IMR-90 (cell line): ENCODE data around the gene DLL1. TPM values are rescaled to one million over a fixed set of nuclear protein-coding genes. Genes with fewer than 3 reads are reported as not detected.

Source experiments
- ATAC-seq: fragments of 200-7000 bp; cut with Tn5 transposase; 2 replicates; pipeline ENCODE4 v1.9.1; 2020; ENCODE audit warnings: low read depth, mild to moderate bottlenecking, moderate library complexity
- BruUV-seq: library from RNA; stranded (reverse); fragments of 400-500 nt; replicated peaks from 2 replicates; lab custom pipeline; 2021; lab: Mats Ljungman, UMichigan
- CTCF ChIA-PET: fragments of 300-600 bp; formaldehyde crosslinking; extraction: SDS; loops from one replicate; lab custom pipeline; 2021; ENCODE audit warnings: antibody characterized with exemption; lab: Yijun Ruan, JAX
- POLR2A ChIA-PET: fragments of 300-600 bp; sonication (Branson Sonifier 250); formaldehyde crosslinking; loops from one replicate; lab custom pipeline; 2022; ENCODE audit warnings: antibody characterized with exemption; ENCODE audit not compliant: unreplicated experiment; lab: Charles Lee
- DNase-seq: peaks from one replicate; pipeline ENCODE4 v3.0.0; 2013
- H2AFZ ChIP-seq: replicated peaks from 2 replicates; pipeline ENCODE3; 2013; ENCODE audit warnings: low read length, mild to moderate bottlenecking; ENCODE audit not compliant: poor library complexity
- H2AK5ac ChIP-seq: 2 replicates; pipeline ENCODE4 v1.6.1; 2013; ENCODE audit warnings: low read depth, low read length, inconsistent platforms
- H2AK9ac ChIP-seq: replicated peaks from 2 replicates; pipeline ENCODE3; 2013; ENCODE audit warnings: mild to moderate bottlenecking, low read depth, low read length, moderate library complexity; ENCODE audit not compliant: poor library complexity
- H2BK120ac ChIP-seq: 2 replicates; pipeline ENCODE4 v1.6.1; 2013; ENCODE audit warnings: low read depth, low read length, inconsistent platforms
- H2BK15ac ChIP-seq: 3 replicates; pipeline ENCODE4 v1.6.1; 2013; ENCODE audit warnings: low read depth, low read length, inconsistent platforms
- H2BK20ac ChIP-seq: 2 replicates; pipeline ENCODE4 v1.6.1; 2013; ENCODE audit warnings: low read depth, mild to moderate bottlenecking, inconsistent platforms, low read length, moderate library complexity
- H2BK5ac ChIP-seq: 2 replicates; pipeline ENCODE4 v1.6.1; 2013; ENCODE audit warnings: mild to moderate bottlenecking, low read depth, low read length, inconsistent platforms; ENCODE audit not compliant: poor library complexity, severe bottlenecking
- H3K14ac ChIP-seq: replicated peaks from 2 replicates; pipeline ENCODE4 v1.6.1; 2013; ENCODE audit warnings: low read depth, low read length, inconsistent platforms
- H3K18ac ChIP-seq: 2 replicates; pipeline ENCODE4 v1.6.1; 2013; ENCODE audit warnings: low read depth, low read length, control low read depth
- H3K23ac ChIP-seq: 2 replicates; pipeline ENCODE4 v1.6.1; 2013; ENCODE audit warnings: low read depth, low read length, inconsistent platforms
- H3K27ac ChIP-seq: 2 replicates; pipeline ENCODE4 v1.5.1; 2013; ENCODE audit warnings: mild to moderate bottlenecking, control low read depth, low read length; ENCODE audit not compliant: insufficient read depth
- H3K27me3 ChIP-seq: 2 replicates; pipeline ENCODE4 v1.6.1; 2013; ENCODE audit warnings: low read length; ENCODE audit not compliant: control insufficient read depth, insufficient read depth
- H3K36me3 ChIP-seq: 2 replicates; pipeline ENCODE4 v1.6.1; 2013; ENCODE audit warnings: low read length, mixed read lengths; ENCODE audit not compliant: control insufficient read depth, insufficient read depth
- H3K4ac ChIP-seq: 2 replicates; pipeline ENCODE4 v1.6.1; 2013; ENCODE audit warnings: low read depth, low read length, inconsistent platforms
- H3K4me1 ChIP-seq: 2 replicates; pipeline ENCODE4 v1.6.1; 2013; ENCODE audit warnings: low read length, mixed read lengths; ENCODE audit not compliant: control insufficient read depth, insufficient read depth
- H3K4me2 ChIP-seq: 2 replicates; pipeline ENCODE4 v1.6.1; 2013; ENCODE audit warnings: low read depth, mild to moderate bottlenecking, control low read depth, low read length, moderate library complexity
- H3K4me3 ChIP-seq: 2 replicates; pipeline ENCODE4 v1.5.1; 2013; ENCODE audit warnings: low read depth, mild to moderate bottlenecking, control low read depth, low read length, moderate library complexity; ENCODE audit not compliant: insufficient read depth
- H3K56ac ChIP-seq: 2 replicates; pipeline ENCODE4 v1.6.1; 2013; ENCODE audit warnings: low read length, inconsistent platforms; ENCODE audit not compliant: insufficient read depth; ENCODE audit errors: extremely low read depth
- H3K79me1 ChIP-seq, 2 experiments: 2 replicates each; pipeline ENCODE4 v1.6.1; 2013; ENCODE audit warnings: low read length in 2 of 2, inconsistent platforms in 1 of 2, low read depth in 1 of 2
- H3K9ac ChIP-seq: 2 replicates; pipeline ENCODE4 v1.6.1; 2013; ENCODE audit warnings: low read depth, low read length, control low read depth
- H3K9me1 ChIP-seq: 2 replicates; pipeline ENCODE4 v1.6.1; 2013; ENCODE audit warnings: low read length, inconsistent platforms; ENCODE audit not compliant: insufficient read depth
- H3K9me3 ChIP-seq: 2 replicates; pipeline ENCODE4 v1.6.1; 2013; ENCODE audit warnings: low read length; ENCODE audit not compliant: control insufficient read depth, insufficient read depth
- H4K20me1 ChIP-seq: 2 replicates; pipeline ENCODE4 v1.6.1; 2013; ENCODE audit warnings: low read length, inconsistent platforms; ENCODE audit not compliant: insufficient read depth
- H4K5ac ChIP-seq: 2 replicates; pipeline ENCODE4 v1.6.1; 2013; ENCODE audit warnings: mild to moderate bottlenecking, low read depth, low read length, control low read depth
- H4K8ac ChIP-seq, 2 experiments: 2 replicates each; pipeline ENCODE4 v1.6.1; 2013; ENCODE audit warnings: low read depth in 2 of 2, low read length in 2 of 2, control low read depth in 1 of 2, inconsistent platforms in 1 of 2
- H4K91ac ChIP-seq: 2 replicates; pipeline ENCODE4 v1.6.1; 2013; ENCODE audit warnings: low read depth, low read length, inconsistent platforms; ENCODE audit not compliant: insufficient read depth
- BHLHE40 ChIP-seq: fragments of 150-350 bp; IDR thresholded peaks from 2 replicates; pipeline ENCODE4 v1.6.1; 2016; ENCODE audit warnings: mild to moderate bottlenecking, low read depth, low read length
- CEBPB ChIP-seq: IDR thresholded peaks from 2 replicates; pipeline ENCODE4 v1.6.1; 2012; ENCODE audit warnings: low read depth, low read length, improper control_type of control experiment
- CHD1 ChIP-seq: IDR thresholded peaks from 2 replicates; pipeline ENCODE4 v1.6.1; 2012; ENCODE audit warnings: low read depth, low read length, improper control_type of control experiment
- FOS ChIP-seq: fragments of 150-350 bp; IDR thresholded peaks from 2 replicates; pipeline ENCODE4 v1.6.1; 2016; ENCODE audit warnings: low read depth, low read length
- MAFK ChIP-seq: IDR thresholded peaks from 2 replicates; pipeline ENCODE4 v1.6.1; 2012; ENCODE audit warnings: low read depth, low read length, improper control_type of control experiment
- MAZ ChIP-seq: IDR thresholded peaks from 2 replicates; pipeline ENCODE4 v1.6.1; 2012; ENCODE audit warnings: low read depth, mild to moderate bottlenecking, low read length, improper control_type of control experiment, moderate library complexity, borderline replicate concordance
- MXI1 ChIP-seq: IDR thresholded peaks from 2 replicates; pipeline ENCODE4 v1.6.1; 2012; ENCODE audit warnings: low read depth, mild to moderate bottlenecking, low read length, moderate library complexity, borderline replicate concordance
- NFE2L2 ChIP-seq: fragments of 150-350 bp; IDR thresholded peaks from 2 replicates; pipeline ENCODE4 v1.6.1; 2016; ENCODE audit warnings: low read depth, mild to moderate bottlenecking, low read length
- POLR2A ChIP-seq: IDR thresholded peaks from 2 replicates; pipeline ENCODE4 v1.6.1; 2012; ENCODE audit warnings: mild to moderate bottlenecking, low read depth, low read length
- RAD21 ChIP-seq: IDR thresholded peaks from 2 replicates; pipeline ENCODE4 v1.6.1; 2012; ENCODE audit warnings: low read length, improper control_type of control experiment
- RCOR1 ChIP-seq: IDR thresholded peaks from 2 replicates; pipeline ENCODE4 v1.6.1; 2012; ENCODE audit warnings: mild to moderate bottlenecking, low read length, improper control_type of control experiment; ENCODE audit not compliant: insufficient replicate concordance
- RFX5 ChIP-seq: IDR thresholded peaks from 2 replicates; pipeline ENCODE4 v1.8.0; 2012; ENCODE audit warnings: low read depth, mild to moderate bottlenecking, low read length, moderate library complexity
- SMC3 ChIP-seq: fragments of 150-350 bp; IDR thresholded peaks from 2 replicates; pipeline ENCODE4 v1.6.1; 2016; ENCODE audit warnings: low read depth, mild to moderate bottlenecking, antibody characterized with exemption, low read length, moderate library complexity
- WGBS, 2 experiments: methylation state at CpG; one replicate each; pipeline versions ENCODE4 v1.1.5 to v1.1.7; 2013; ENCODE audit warnings: missing lambda C conversion rate in 2 of 2; ENCODE audit not compliant: insufficient read length in 1 of 2; ENCODE audit errors: extremely low coverage in 2 of 2; 5-methylcytosine and 5-hydroxymethylcytosine counted together
- dilution Hi-C: fragments of 300-500 bp; cut with HindIII; formaldehyde crosslinking; loops from one replicate; pipeline ENCODE4 v1.14.3; 2018; ENCODE audit warnings: low sequenced_read_pairs; ENCODE audit not compliant: unreplicated experiment
- in situ Hi-C: fragments of 300-500 bp; cut with MboI; formaldehyde crosslinking; loops from 3 replicates; pipeline ENCODE4 v1.14.3; 2019; ENCODE audit warnings: low sequenced_read_pairs, inconsistent platforms, mixed read lengths
- intact Hi-C: fragments of 100-400 bp; cut with micrococcal nuclease; formaldehyde crosslinking; loops from 2 replicates; pipeline ENCODE4 v1.10.0; 2022
- polyA plus RNA-seq, 3 experiments: library from polyadenylated mRNA; depleted of rRNA; stranded (reverse); fragments of >200 nt; gene quantifications; 2 replicates each; pipeline ENCODE4 v1.2.3, GENCODE V29; 2012; ENCODE audit warnings: low replicate concordance in 1 of 3
- total RNA-seq: library from RNA; depleted of rRNA; stranded (reverse); fragments of >200 nt; gene quantifications from 2 replicates; pipeline ENCODE4 v1.2.3, GENCODE V29; 2012
- TF ChIP-seq, protein P1 (sequence below): fragments of 150-350 bp; IDR thresholded peaks from 2 replicates; pipeline ENCODE4 v1.6.1; 2017; ENCODE audit warnings: mild to moderate bottlenecking, antibody characterized with exemption, low read length, low read depth
- TF ChIP-seq, protein P2 (sequence below): fragments of 150-350 bp; IDR thresholded peaks from 2 replicates; pipeline ENCODE4 v1.6.1; 2016; ENCODE audit warnings: low read depth, mild to moderate bottlenecking, low read length, moderate library complexity, borderline replicate concordance
- TF ChIP-seq, protein P3 (sequence below): conservative IDR thresholded peaks from 2 replicates; pipeline ENCODE4 v1.5.1; 2012; ENCODE audit warnings: mild to moderate bottlenecking, low read depth, low read length, improper control_type of control experiment

DLL1 gene
- total and polyA plus RNA-seq, 2 of the 4 experiments (the other 2 are of a cell fraction), result under 0.01 to 0.31 TPM

DNA sequence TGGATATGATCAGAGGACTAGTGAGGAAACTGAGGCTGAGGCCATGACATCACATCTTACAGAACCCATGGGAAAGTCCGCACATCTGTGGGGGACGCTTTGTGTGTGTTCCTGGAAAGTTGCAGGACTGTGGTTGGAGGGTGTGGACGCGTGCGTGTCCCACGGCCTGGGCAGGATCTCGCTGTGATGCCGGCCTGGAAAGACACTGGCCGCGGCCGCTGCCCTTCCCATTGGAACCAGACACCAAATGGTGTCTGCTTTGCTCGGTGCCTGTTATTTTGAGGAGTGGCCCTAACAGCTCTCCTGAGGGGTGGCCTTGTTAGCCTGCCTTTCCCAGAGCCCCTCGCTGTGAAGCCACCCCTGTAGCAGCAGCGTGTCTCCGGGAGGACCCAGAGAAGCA lies 41.1 kb downstream of the DLL1 start:
- Histone ChIP-seq H3K4ac (no peak overlapping the region), H4K8ac (no peak overlapping the region), H4K20me1 (no peaks in the 10 kb centered on the region), H2BK5ac (no peak overlapping the region), H2AK5ac (no peak overlapping the region), H3K9me3 (no peaks in the 10 kb centered on the region), H2BK15ac (no peak overlapping the region), H3K18ac (no peak overlapping the region), H3K4me3 (no peak overlapping the region), H3K9me1 (no peaks in the 10 kb centered on the region), H2AK9ac (no peak overlapping the region), H2AFZ (no peak overlapping the region), H3K79me1 (no peaks in the 10 kb centered on the region), H3K9ac (no peak overlapping the region), H3K36me3 (no peaks in the 10 kb centered on the region), H3K4me2 (no peak overlapping the region), H3K27me3 (peaks cover 14% of the 10 kb centered on the region; the same call in 1 of the 2 replicates), H2BK120ac (no peak overlapping the region), H4K5ac (no peak overlapping the region), H3K4me1 (no peaks in the 10 kb centered on the region), H3K56ac (no peak overlapping the region), H3K23ac (no peak overlapping the region), H4K91ac (no peak overlapping the region), H3K14ac (no peak overlapping the region), H2BK20ac (no peak overlapping the region), H3K27ac (no peak overlapping the region)
- in situ Hi-C loops, result no loop called here
- intact Hi-C loops, result no loop called here
- no peak for DNase-seq
- 89% methylated on average over 9 of the region's 15 CpGs; no CpG with 5 or more reads in 1 of the 2 experiments for WGBS, 2 experiments
- TF ChIP-seq NFE2L2 (no peak), RAD21 (no peak), BHLHE40 (no peak), FOS (no peak), RCOR1 (no peak), RFX5 (no peak), MXI1 (no peak), MAZ (no peak), MAFK (no peak), CHD1 (no peak), POLR2A (no peak), CEBPB (no peak), SMC3 (no peak)
- TF ChIP-seq, protein P1, sequence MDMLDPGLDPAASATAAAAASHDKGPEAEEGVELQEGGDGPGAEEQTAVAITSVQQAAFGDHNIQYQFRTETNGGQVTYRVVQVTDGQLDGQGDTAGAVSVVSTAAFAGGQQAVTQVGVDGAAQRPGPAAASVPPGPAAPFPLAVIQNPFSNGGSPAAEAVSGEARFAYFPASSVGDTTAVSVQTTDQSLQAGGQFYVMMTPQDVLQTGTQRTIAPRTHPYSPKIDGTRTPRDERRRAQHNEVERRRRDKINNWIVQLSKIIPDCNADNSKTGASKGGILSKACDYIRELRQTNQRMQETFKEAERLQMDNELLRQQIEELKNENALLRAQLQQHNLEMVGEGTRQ, result no peak
- TF ChIP-seq, protein P2, sequence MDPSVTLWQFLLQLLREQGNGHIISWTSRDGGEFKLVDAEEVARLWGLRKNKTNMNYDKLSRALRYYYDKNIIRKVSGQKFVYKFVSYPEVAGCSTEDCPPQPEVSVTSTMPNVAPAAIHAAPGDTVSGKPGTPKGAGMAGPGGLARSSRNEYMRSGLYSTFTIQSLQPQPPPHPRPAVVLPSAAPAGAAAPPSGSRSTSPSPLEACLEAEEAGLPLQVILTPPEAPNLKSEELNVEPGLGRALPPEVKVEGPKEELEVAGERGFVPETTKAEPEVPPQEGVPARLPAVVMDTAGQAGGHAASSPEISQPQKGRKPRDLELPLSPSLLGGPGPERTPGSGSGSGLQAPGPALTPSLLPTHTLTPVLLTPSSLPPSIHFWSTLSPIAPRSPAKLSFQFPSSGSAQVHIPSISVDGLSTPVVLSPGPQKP, result no peak
- TF ChIP-seq, protein P3, sequence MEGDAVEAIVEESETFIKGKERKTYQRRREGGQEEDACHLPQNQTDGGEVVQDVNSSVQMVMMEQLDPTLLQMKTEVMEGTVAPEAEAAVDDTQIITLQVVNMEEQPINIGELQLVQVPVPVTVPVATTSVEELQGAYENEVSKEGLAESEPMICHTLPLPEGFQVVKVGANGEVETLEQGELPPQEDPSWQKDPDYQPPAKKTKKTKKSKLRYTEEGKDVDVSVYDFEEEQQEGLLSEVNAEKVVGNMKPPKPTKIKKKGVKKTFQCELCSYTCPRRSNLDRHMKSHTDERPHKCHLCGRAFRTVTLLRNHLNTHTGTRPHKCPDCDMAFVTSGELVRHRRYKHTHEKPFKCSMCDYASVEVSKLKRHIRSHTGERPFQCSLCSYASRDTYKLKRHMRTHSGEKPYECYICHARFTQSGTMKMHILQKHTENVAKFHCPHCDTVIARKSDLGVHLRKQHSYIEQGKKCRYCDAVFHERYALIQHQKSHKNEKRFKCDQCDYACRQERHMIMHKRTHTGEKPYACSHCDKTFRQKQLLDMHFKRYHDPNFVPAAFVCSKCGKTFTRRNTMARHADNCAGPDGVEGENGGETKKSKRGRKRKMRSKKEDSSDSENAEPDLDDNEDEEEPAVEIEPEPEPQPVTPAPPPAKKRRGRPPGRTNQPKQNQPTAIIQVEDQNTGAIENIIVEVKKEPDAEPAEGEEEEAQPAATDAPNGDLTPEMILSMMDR, result no peak
- CTCF ChIA-PET, result interaction anchor here (1.5 kb wide), 1 partner anchor 418 kb away, joined by 3 read pairs; no protein-coding TSS in a partner anchor
- dilution Hi-C loops, result no loop called here
- no TSS peak for BruUV-seq
- ATAC-seq, result no peak
- POLR2A ChIA-PET, result interaction anchor here (0.7 kb wide), 1 partner anchor 15 kb away, joined by 8 read pairs; no protein-coding TSS in a partner anchor
